D721Med (cell line): Measurements from ENCODE around the gene LIMS2.

Source experiments
- DNase-seq: peaks from one replicate; pipeline ENCODE4 v3.0.0; 2011; ENCODE audit warnings: low spot score; ENCODE audit not compliant: insufficient read length
- FAIRE-seq: peaks from 2 replicates; lab custom pipeline; 2011; peaks lifted over from hg19 to GRCh38; lab: Jason Lieb, UNC
- TF ChIP-seq, protein P1 (sequence below): IDR thresholded peaks from 2 replicates; pipeline ENCODE4 v1.5.1; 2012; ENCODE audit warnings: mild to moderate bottlenecking, control low read depth; ENCODE audit not compliant: insufficient read depth; ENCODE audit errors: missing control alignments

The LIMS2 gene

DNA sequence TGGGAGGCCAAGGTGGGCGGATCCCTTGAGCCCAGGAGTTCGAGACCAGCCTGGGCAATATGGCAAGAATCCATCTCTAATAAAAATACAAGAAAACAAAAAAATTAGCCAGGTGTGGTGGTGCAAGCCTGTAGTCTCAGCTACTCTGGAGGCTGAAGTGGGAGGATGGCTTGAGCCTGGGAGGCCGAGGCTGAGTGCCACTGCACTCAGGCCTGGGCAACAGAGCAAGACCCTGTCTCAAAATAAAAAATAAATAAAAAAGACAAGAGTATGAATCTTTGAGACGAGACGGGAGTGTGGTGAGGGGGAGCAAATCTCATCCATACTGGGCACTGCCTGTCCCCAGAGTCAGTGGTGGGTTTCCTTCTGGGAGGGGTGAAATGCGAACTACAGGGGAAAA, 17.2 kb downstream of the LIMS2 start:
- FAIRE-seq: no peak
- no peak for DNase-seq
- TF ChIP-seq, protein P1, sequence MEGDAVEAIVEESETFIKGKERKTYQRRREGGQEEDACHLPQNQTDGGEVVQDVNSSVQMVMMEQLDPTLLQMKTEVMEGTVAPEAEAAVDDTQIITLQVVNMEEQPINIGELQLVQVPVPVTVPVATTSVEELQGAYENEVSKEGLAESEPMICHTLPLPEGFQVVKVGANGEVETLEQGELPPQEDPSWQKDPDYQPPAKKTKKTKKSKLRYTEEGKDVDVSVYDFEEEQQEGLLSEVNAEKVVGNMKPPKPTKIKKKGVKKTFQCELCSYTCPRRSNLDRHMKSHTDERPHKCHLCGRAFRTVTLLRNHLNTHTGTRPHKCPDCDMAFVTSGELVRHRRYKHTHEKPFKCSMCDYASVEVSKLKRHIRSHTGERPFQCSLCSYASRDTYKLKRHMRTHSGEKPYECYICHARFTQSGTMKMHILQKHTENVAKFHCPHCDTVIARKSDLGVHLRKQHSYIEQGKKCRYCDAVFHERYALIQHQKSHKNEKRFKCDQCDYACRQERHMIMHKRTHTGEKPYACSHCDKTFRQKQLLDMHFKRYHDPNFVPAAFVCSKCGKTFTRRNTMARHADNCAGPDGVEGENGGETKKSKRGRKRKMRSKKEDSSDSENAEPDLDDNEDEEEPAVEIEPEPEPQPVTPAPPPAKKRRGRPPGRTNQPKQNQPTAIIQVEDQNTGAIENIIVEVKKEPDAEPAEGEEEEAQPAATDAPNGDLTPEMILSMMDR: no peak

DNA sequence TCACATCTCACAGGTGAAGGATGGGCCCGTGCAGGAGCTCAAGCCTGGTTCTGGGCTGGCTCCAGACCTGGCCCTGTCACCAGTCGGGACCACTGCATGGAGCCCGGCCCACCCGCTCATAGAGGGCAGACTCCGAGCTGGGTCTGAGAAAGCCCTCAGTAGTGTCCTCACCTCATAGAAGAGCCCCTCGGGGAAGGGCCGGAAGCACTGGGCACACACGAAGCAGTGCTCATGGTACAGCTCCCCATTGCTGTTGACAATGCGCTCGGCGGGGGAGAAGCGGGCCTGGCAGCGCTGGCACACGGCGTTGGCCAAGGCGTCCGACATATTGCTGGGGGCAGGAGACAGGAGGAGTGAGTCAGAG, 18.1 kb downstream of the LIMS2 start:
- DNase-seq (no peak), FAIRE-seq (no peak)
- TF ChIP-seq, protein P1: no peak

DNA sequence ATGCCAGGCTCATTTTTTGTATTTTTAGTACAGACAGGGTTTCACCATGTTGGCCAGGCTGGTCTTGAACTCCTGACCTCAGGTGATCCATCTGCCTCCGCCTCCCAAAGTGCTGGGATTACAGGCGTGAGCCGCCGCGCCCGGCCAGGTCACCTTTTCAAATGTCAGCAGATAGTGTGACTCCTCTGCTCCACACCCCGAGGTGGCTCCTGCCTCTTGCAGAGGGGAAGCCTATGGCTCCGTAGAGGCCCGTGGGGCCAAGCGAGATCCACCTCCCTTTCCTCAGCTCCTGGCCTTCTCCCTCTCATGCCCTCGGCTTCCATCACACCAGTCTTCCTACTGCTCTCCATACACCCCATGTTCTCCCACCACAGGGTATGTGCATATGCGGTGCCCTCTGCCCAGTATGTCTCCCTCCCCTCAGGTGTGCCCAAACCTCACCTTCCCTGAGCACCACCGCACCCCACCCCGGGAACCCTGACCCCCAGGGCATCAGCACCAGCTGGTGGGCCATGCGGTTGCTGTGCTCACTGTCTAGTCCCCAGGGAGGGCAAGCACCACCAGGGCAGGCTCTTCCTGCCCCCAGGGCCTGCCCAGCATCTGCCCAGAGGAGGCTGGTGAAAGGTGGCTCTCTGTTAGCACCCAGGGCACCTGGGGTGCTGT, 18.6 kb downstream of the LIMS2 start:
- FAIRE-seq (no peak), DNase-seq (no peak)
- TF ChIP-seq, protein P1: no peak

DNA sequence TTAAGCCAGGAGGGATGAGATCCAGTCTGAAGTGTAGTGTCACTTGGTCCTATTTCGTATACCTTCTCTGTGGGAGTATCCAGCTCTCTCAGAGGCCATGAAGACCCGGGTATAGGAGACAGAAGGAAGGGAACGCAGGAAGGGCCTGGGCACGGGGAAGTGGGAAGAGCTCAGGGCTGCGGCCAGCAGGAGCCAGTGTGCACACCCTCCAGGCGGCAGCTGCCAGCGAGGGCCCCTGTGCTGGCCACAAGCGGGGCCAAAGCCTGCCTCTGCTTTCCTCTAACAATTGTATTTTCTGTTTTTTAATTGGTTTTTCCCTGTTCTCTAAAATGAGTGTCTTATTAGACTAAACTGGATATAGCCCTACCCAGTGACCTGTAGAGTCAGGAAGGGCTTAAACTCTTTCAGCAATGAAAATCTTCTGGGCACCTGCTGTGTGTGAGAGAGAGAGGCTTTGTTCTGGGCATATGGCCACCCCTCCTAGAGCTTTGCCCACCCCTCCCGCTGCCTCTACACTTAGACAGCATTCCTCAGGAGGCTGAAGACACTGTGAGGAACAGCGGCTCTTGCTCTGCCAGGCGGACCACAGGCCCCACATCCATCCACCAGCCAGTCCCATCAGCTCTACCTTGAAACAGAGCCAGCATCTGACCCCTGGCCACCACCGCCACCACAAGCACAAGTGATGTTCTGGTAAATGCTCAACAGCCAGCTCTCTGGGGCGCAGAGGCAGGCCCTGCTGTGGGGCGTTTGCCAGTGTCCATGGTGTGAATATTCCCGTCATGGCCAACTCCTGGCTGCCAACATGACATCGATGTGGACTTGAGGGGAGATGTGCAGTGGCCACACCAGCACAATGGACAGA, 19.9 kb downstream of the LIMS2 start:
- TF ChIP-seq, protein P1: no peak
- DNase-seq (no peak), FAIRE-seq (no peak)

DNA sequence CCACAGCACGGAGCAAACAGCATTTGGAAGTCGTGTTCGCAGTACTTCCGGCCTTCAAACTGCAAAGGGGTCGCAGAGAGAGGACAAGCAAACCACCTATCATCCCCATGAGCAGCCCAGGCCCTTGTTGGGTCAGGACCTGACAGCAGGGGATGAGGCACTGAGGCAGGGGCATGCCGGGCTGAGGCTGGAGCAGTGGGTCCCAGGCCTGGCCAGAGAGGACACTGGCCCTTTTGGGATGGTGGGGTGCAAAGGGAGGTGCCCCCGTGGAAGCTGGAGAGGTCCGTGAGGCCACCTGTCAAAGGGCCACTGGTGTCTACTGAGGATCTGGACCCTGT, 20.5 kb downstream of the LIMS2 start:
- TF ChIP-seq, protein P1: no peak
- DNase-seq (no peak), FAIRE-seq (no peak)

DNA sequence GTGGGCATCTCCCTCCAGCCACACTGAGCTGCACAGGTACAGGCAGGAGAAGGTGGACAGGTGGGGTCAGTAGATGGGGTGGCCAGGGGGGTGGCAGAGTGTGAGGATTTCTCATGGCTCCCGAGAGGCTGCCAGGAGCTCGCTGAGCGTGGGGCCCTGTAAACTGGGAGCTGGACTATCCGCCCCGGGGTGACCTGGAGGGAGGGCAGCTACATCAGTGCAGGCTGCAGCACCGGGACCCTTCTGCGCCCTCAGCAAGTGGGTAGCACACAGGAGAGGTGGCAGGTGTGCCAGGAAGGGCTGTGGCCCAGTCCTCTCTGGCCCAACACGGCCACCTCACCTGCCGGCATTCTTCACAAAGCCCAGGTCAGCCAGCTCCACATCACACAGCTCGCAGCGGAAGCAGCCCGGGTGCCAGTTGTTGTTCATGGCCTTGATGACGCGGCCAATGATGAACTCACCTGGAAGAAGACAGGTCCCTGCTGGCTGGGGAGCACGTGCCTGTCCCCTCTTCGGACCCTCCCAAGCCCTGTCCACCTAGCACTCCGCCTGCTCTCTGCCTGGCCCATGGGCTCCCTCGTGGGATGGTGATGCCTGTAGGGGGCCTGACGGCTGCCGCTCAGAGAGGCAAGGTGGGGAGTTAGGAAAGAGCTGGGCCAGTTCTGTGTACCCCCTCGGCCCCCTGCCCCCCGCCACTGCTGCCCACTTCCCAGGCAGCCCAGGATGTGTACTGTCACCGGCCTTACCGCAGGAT, 21.1 kb downstream of the LIMS2 start:
- DNase-seq: no peak
- TF ChIP-seq, protein P1: no peak
- FAIRE-seq: no peak
